NCI-H526 (cell line): Measurements from ENCODE around the gene FMNL2.

Experiments used
- DNase-seq, 2 experiments: peaks; one replicate each; lab custom pipeline; 2025; lab: John Stamatoyannopoulos, UW

The FMNL2 gene

GRCh38 chr2:152339556-152340286 lies 4.7 kb downstream of the FMNL2 start:
- DNase-seq: no peak

- no peak for DNase-seq
These were observed 7.5 kb downstream of the FMNL2 start for GRCh38 chr2:152342259-152343046.

- DNase-seq: no peak
These were observed 8.5 kb downstream of the FMNL2 start for GRCh38 chr2:152343426-152343825.

- DNase-seq: peak; percentile 22 to 28
These were observed 9.7 kb downstream of the FMNL2 start for GRCh38 chr2:152344579-152345195.

- DNase-seq: no peak
These were observed 12.1 kb downstream of the FMNL2 start for GRCh38 chr2:152347076-152347475.

GRCh38 chr2:152348388-152348787 lies 13.4 kb downstream of the FMNL2 start:
- DNase-seq: no peak

- no peak for DNase-seq
These were observed 14.4 kb downstream of the FMNL2 start for GRCh38 chr2:152349416-152349815.

- DNase-seq: no peak
These were observed 15.2 kb downstream of the FMNL2 start for GRCh38 chr2:152350155-152350679.

GRCh38 chr2:152352616-152353015 lies 17.6 kb downstream of the FMNL2 start:
- DNase-seq: no peak

- DNase-seq: no peak
These were observed 18.4 kb downstream of the FMNL2 start for GRCh38 chr2:152353364-152353763.

GRCh38 chr2:152354069-152354755 lies 19.2 kb downstream of the FMNL2 start:
- no peak for DNase-seq

- no peak for DNase-seq
These were observed 19.9 kb downstream of the FMNL2 start for GRCh38 chr2:152354909-152355308.

GRCh38 chr2:152355409-152355831 lies 20.4 kb downstream of the FMNL2 start:
- no peak for DNase-seq

GRCh38 chr2:152359573-152360363 lies 24.8 kb downstream of the FMNL2 start:
- no peak for DNase-seq

- DNase-seq: no peak
These were observed 29.0 kb downstream of the FMNL2 start for GRCh38 chr2:152363936-152364335.

GRCh38 chr2:152367547-152368390 lies 32.8 kb downstream of the FMNL2 start:
- DNase-seq: no peak

- no peak for DNase-seq
These were observed 34.3 kb downstream of the FMNL2 start for GRCh38 chr2:152369176-152369860.

- no peak for DNase-seq
These were observed 35.8 kb downstream of the FMNL2 start for GRCh38 chr2:152370783-152371182.

GRCh38 chr2:152372438-152372984 lies 37.5 kb downstream of the FMNL2 start:
- no peak for DNase-seq
